DOHH2 (cell line): ENCODE data around the gene ISCA2.
"Not testable (repeated sequence)": the region's sequence is repeated elsewhere in the genome, so short reads cannot be mapped to it uniquely, and the experiment has no call there.

Source experiments
- CTCF ChIP-seq: fragments of 200-600 bp; sonication (generic); IDR thresholded peaks from one replicate; pipeline ENCODE4 v1.5.1; 2014; ENCODE audit warnings: antibody characterized with exemption, mild to moderate bottlenecking, low read depth, low read length; ENCODE audit not compliant: poor library complexity, severe bottlenecking
- EZH2phosphoT487 ChIP-seq: fragments of 200-600 bp; sonication (generic); IDR thresholded peaks from 2 replicates; pipeline ENCODE4 v1.6.1; 2017; ENCODE audit warnings: borderline replicate concordance, mild to moderate bottlenecking, antibody characterized with exemption, low read length, moderate library complexity, mixed read lengths

- not testable (repeated sequence) for TF ChIP-seq CTCF, EZH2phosphoT487
Observed at GRCh38 chr14:74454397-74454796, 39.2 kb upstream of the ISCA2 start.
